ENCODE measurements around the gene MAP2K5.

MAP2K5 gene

GRCh38 chr15:67607959-67608637 is 65.6 kb downstream of the MAP2K5 start:
- Histone ChIP-seq H3K9me2 (replicated peaks; ENCODE audit: low read depth, low read length) (no peaks in the 10 kb centered on the region), H3K27me3 (ENCODE audit: insufficient read depth, low read length, poor library complexity, severe bottlenecking) (no peaks in the 10 kb centered on the region), H3K9ac (ENCODE audit: low read depth, low read length, poor library complexity, severe bottlenecking) (no peak overlapping the region), H3F3A (ENCODE audit: low read depth) (no peaks in the 10 kb centered on the region), H4K20me1 (ENCODE audit: insufficient read depth, low read length, poor library complexity, severe bottlenecking) (no peaks in the 10 kb centered on the region), H3K4me1 (ENCODE audit: insufficient read depth, low read length, poor library complexity, severe bottlenecking) (peaks cover 10% of the 10 kb centered on the region), H2AFZ (ENCODE audit: low read length) (no peak overlapping the region), H3K79me2 (ENCODE audit: insufficient read depth, low read length) (no peaks in the 10 kb centered on the region), H3K4me2 (ENCODE audit: low read depth, low read length, poor library complexity, severe bottlenecking) (no peak overlapping the region), H3K4me3 (ENCODE audit: low read length, poor library complexity, severe bottlenecking) (no peak overlapping the region), H3K9me3 (ENCODE audit: insufficient read depth, low read depth, low read length) (no peaks in the 10 kb centered on the region), H3K36me3 (ENCODE audit: insufficient read depth, low read length) (peaks cover 11% of the 10 kb centered on the region; the same call in 1 of the 2 replicates)
- no peak for TF ChIP-seq EZH2phosphoT487 (IDR thresholded peaks at IDR 0.05; ENCODE audit: borderline replicate concordance)
- no peak for TF ChIP-seq CTCF (conservative IDR thresholded peaks at IDR 0.05; ENCODE audit: low read length)

DNA sequence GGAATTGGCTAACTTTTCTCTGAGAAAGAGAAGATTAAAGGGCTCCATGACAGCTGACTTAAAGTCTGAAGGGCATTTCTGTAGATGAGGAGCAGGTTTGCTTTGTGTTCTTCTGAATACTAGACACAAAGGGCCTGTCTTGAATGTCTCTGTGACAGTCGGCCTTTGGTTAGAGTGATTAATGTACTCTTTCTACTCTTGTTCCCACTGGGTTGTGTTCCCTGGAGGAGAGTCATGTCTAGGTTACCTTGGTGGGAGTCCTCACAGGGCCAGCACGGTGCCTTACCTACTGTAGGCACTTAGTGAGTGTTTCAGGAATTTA is 66.1 kb downstream of the MAP2K5 start:
- Histone ChIP-seq H3K4me1 (ENCODE audit: insufficient read depth, low read length, poor library complexity, severe bottlenecking) (peaks cover 10% of the 10 kb centered on the region), H4K20me1 (ENCODE audit: insufficient read depth, low read length, poor library complexity, severe bottlenecking) (no peaks in the 10 kb centered on the region), H3K79me2 (ENCODE audit: insufficient read depth, low read length) (no peaks in the 10 kb centered on the region), H3F3A (ENCODE audit: low read depth) (no peaks in the 10 kb centered on the region), H2AFZ (ENCODE audit: low read length) (no peak overlapping the region), H3K36me3 (ENCODE audit: insufficient read depth, low read length) (peaks cover 10% of the 10 kb centered on the region; the same call in 1 of the 2 replicates), H3K4me2 (ENCODE audit: low read depth, low read length, poor library complexity, severe bottlenecking) (no peak overlapping the region), H3K9me3 (ENCODE audit: insufficient read depth, low read depth, low read length) (no peaks in the 10 kb centered on the region), H3K9ac (ENCODE audit: low read depth, low read length, poor library complexity, severe bottlenecking) (no peak overlapping the region), H3K27me3 (ENCODE audit: insufficient read depth, low read length, poor library complexity, severe bottlenecking) (no peaks in the 10 kb centered on the region), H3K9me2 (replicated peaks; ENCODE audit: low read depth, low read length) (no peaks in the 10 kb centered on the region), H3K4me3 (ENCODE audit: low read length, poor library complexity, severe bottlenecking) (no peak overlapping the region)
- TF ChIP-seq CTCF (conservative IDR thresholded peaks at IDR 0.05; ENCODE audit: low read length) (no peak), EZH2phosphoT487 (IDR thresholded peaks at IDR 0.05; ENCODE audit: borderline replicate concordance) (no peak)

GRCh38 chr15:67611370-67612369 is 69.2 kb downstream of the MAP2K5 start:
- no peak for TF ChIP-seq CTCF (conservative IDR thresholded peaks at IDR 0.05; ENCODE audit: low read length)
- no peak for TF ChIP-seq EZH2phosphoT487 (IDR thresholded peaks at IDR 0.05; ENCODE audit: borderline replicate concordance)

More at GRCh38 chr15:67611370-67612369, 69.2 kb downstream of the MAP2K5 start:
- no peaks in the 10 kb centered on the region for H3K27me3 ChIP-seq (ENCODE audit: insufficient read depth, low read length, poor library complexity, severe bottlenecking)
- H3K9ac ChIP-seq (ENCODE audit: low read depth, low read length, poor library complexity, severe bottlenecking): no peak overlapping the region
- H3K4me3 ChIP-seq (ENCODE audit: low read length, poor library complexity, severe bottlenecking): no peak overlapping the region
- no peaks in the 10 kb centered on the region for H3K9me3 ChIP-seq (ENCODE audit: insufficient read depth, low read depth, low read length)
- no peaks in the 10 kb centered on the region for H3K79me2 ChIP-seq (ENCODE audit: insufficient read depth, low read length)
- no peaks in the 10 kb centered on the region for H3K9me2 ChIP-seq (replicated peaks; ENCODE audit: low read depth, low read length)
- no peaks in the 10 kb centered on the region for H3K36me3 ChIP-seq (ENCODE audit: insufficient read depth, low read length)
- H3F3A ChIP-seq (ENCODE audit: low read depth): no peaks in the 10 kb centered on the region
- H4K20me1 ChIP-seq (ENCODE audit: insufficient read depth, low read length, poor library complexity, severe bottlenecking): no peaks in the 10 kb centered on the region
- no peak overlapping the region for H2AFZ ChIP-seq (ENCODE audit: low read length)
- H3K4me2 ChIP-seq (ENCODE audit: low read depth, low read length, poor library complexity, severe bottlenecking): no peak overlapping the region
- peaks cover 16% of the 10 kb centered on the region for H3K4me1 ChIP-seq (ENCODE audit: insufficient read depth, low read length, poor library complexity, severe bottlenecking)
